B cell (primary cell): ENCODE data around the gene LRCOL1. TPM values are rescaled to one million over a fixed set of nuclear protein-coding genes. Genes with fewer than 3 reads are reported as not detected.

Source experiments
- ATAC-seq: fragments of 200-7000 bp; cut with Tn5 transposase; one replicate; pipeline ENCODE4 v1.10.0; 2021; ENCODE audit warnings: low read depth, mild to moderate bottlenecking, moderate number of reproducible peaks, moderate library complexity
- CTCF ChIA-PET: fragments of 350-600 bp; sonication (Branson Sonifier 250); formaldehyde crosslinking; loops from one replicate; lab custom pipeline; 2021; ENCODE audit warnings: antibody characterized with exemption, inconsistent platforms; lab: Charles Lee
- POLR2A ChIA-PET: fragments of 350-600 bp; sonication (Branson Sonifier 250); formaldehyde crosslinking; loops from one replicate; lab custom pipeline; 2021; ENCODE audit warnings: antibody characterized with exemption; lab: Charles Lee
- DNase-seq: peaks from one replicate; pipeline ENCODE4 v3.0.0; 2013
- H2AFZ ChIP-seq: 2 replicates; pipeline ENCODE4 v1.6.1; 2012; ENCODE audit warnings: mild to moderate bottlenecking, low read depth, low read length; ENCODE audit not compliant: insufficient read depth, poor library complexity, severe bottlenecking
- H3K27ac ChIP-seq, 2 donors: 1 replicate in 1 of 2; 2 replicates in 1 of 2; pipeline ENCODE4 v1.5.1; 2012 to 2013; ENCODE audit warnings: low read length in 2 of 2, mild to moderate bottlenecking in 2 of 2, moderate library complexity in 1 of 2
- H3K27me3 ChIP-seq, 4 experiments: fragments of 200-600 bp in 1 of 4; sonication (generic) in 1 of 4; replicated peaks in 1 of 4; 1 replicate in 2 of 4; 2 replicates in 2 of 4; pipeline versions ENCODE4 v1.6.1 to v1.7.0; 2013 to 2016; ENCODE audit warnings: low read length in 3 of 4, mild to moderate bottlenecking in 2 of 4, mixed read lengths in 1 of 4, moderate library complexity in 1 of 4; ENCODE audit not compliant: insufficient read depth in 4 of 4, control insufficient read depth in 3 of 4; ENCODE audit errors: control extremely low read depth in 1 of 4
- H3K36me3 ChIP-seq, 2 experiments: replicated peaks in 1 of 2; 1 replicate in 1 of 2; 2 replicates in 1 of 2; pipeline versions ENCODE4 v1.6.1 to v1.7.1; 2013; ENCODE audit warnings: low read length in 1 of 2; ENCODE audit not compliant: insufficient read depth in 2 of 2, control insufficient read depth in 1 of 2; ENCODE audit errors: control extremely low read depth in 1 of 2, extremely low read depth in 1 of 2
- H3K4me1 ChIP-seq, 2 donors: fragments of 200-600 bp in 1 of 2; sonication (generic) in 1 of 2; 1 replicate in 1 of 2; 2 replicates in 1 of 2; pipeline versions ENCODE4 v1.5.1 to v1.6.1; 2013 to 2017; ENCODE audit warnings: low read length in 2 of 2; ENCODE audit not compliant: control insufficient read depth in 2 of 2, insufficient read depth in 2 of 2
- H3K4me2 ChIP-seq: replicated peaks from 2 replicates; pipeline ENCODE3; 2012; ENCODE audit warnings: mild to moderate bottlenecking, low read depth, low read length; ENCODE audit not compliant: poor library complexity, severe bottlenecking
- H3K4me3 ChIP-seq, 5 experiments: fragments of 200-600 bp in 1 of 5; sonication (generic) in 1 of 5; 1 replicate in 3 of 5; 2 replicates in 2 of 5; pipeline versions ENCODE4 v1.5.1 to v1.7.0; 2011 to 2016; ENCODE audit warnings: low read length in 4 of 5, mild to moderate bottlenecking in 4 of 5, low read depth in 2 of 5, control low read depth in 1 of 5, moderate library complexity in 1 of 5; ENCODE audit not compliant: insufficient read depth in 1 of 5; ENCODE audit errors: control extremely low read depth in 1 of 5, extremely low read depth in 1 of 5
- H3K79me2 ChIP-seq: fragments of 200-600 bp; sonication (generic); one replicate; pipeline ENCODE4 v1.6.0; 2016; ENCODE audit warnings: low read length; ENCODE audit not compliant: control insufficient read depth, insufficient read depth
- H3K9ac ChIP-seq: fragments of 200-600 bp; sonication (generic); 2 replicates; pipeline ENCODE4 v1.6.1; 2017; ENCODE audit warnings: mild to moderate bottlenecking, low read length, moderate library complexity
- H3K9me3 ChIP-seq, 3 donors: one replicate each; pipeline versions ENCODE4 v1.6.1 to v1.7.1; 2013; ENCODE audit warnings: low read length in 2 of 3; ENCODE audit not compliant: control insufficient read depth in 2 of 3, insufficient read depth in 1 of 3; ENCODE audit errors: control extremely low read depth in 1 of 3
- H4K20me1 ChIP-seq: 2 replicates; pipeline ENCODE4 v1.6.0; 2012; ENCODE audit warnings: mild to moderate bottlenecking, low read length; ENCODE audit not compliant: insufficient read depth, control insufficient read depth, poor library complexity, severe bottlenecking
- H3K27ac Mint-ChIP-seq: one replicate; pipeline ENCODE4 v1.8.0; 2021; ENCODE audit warnings: mixed read lengths
- H3K27me3 Mint-ChIP-seq: one replicate; pipeline ENCODE4 v1.8.0; 2021; ENCODE audit warnings: mixed read lengths
- H3K4me1 Mint-ChIP-seq: one replicate; pipeline ENCODE4 v1.8.0; 2021; ENCODE audit warnings: mixed read lengths
- H3K4me3 Mint-ChIP-seq: one replicate; pipeline ENCODE4 v1.8.0; 2021; ENCODE audit warnings: mixed read lengths
- H3K9me3 Mint-ChIP-seq: one replicate; pipeline ENCODE4 v1.8.0; 2022; ENCODE audit warnings: mixed read lengths; ENCODE audit not compliant: insufficient read depth
- EZH2 ChIP-seq: IDR thresholded peaks from 2 replicates; pipeline ENCODE4 v1.6.1; 2012; ENCODE audit warnings: borderline replicate concordance, low read depth, mild to moderate bottlenecking, moderate library complexity, low read length; ENCODE audit not compliant: insufficient read depth, poor library complexity, severe bottlenecking
- WGBS: methylation state at CpG from one replicate; pipeline ENCODE4 v1.1.5; 2013; ENCODE audit warnings: missing lambda C conversion rate; ENCODE audit not compliant: insufficient coverage; 5-methylcytosine and 5-hydroxymethylcytosine counted together
- intact Hi-C: fragments of 100-400 bp; cut with micrococcal nuclease; formaldehyde crosslinking; loops from one replicate; pipeline ENCODE4 v1.10.0; 2022
- polyA plus RNA-seq: library from polyadenylated mRNA; depleted of rRNA; stranded (reverse); fragments of >200 nt; gene quantifications from 2 replicates; pipeline ENCODE4 v1.2.3, GENCODE V29; 2012
- total RNA-seq, 2 donors: library from RNA; stranded (reverse); fragments of 120-200 nt in 1 of 2; gene quantifications; 1 replicate in 1 of 2; 2 replicates in 1 of 2; pipeline versions ENCODE4 v1.2.3 to v1.2.4, GENCODE V29; 2013 to 2022
- TF ChIP-seq, protein P1 (sequence below): fragments of 200-600 bp; IDR thresholded peaks from one replicate; pipeline ENCODE4 v1.8.0; 2022; ENCODE audit warnings: antibody characterized with exemption, mild to moderate bottlenecking

Gene LRCOL1
- total and polyA plus RNA-seq, 2 donors (not counting 1 experiment from before 2014, with no cell fraction given), result not detected

DNA sequence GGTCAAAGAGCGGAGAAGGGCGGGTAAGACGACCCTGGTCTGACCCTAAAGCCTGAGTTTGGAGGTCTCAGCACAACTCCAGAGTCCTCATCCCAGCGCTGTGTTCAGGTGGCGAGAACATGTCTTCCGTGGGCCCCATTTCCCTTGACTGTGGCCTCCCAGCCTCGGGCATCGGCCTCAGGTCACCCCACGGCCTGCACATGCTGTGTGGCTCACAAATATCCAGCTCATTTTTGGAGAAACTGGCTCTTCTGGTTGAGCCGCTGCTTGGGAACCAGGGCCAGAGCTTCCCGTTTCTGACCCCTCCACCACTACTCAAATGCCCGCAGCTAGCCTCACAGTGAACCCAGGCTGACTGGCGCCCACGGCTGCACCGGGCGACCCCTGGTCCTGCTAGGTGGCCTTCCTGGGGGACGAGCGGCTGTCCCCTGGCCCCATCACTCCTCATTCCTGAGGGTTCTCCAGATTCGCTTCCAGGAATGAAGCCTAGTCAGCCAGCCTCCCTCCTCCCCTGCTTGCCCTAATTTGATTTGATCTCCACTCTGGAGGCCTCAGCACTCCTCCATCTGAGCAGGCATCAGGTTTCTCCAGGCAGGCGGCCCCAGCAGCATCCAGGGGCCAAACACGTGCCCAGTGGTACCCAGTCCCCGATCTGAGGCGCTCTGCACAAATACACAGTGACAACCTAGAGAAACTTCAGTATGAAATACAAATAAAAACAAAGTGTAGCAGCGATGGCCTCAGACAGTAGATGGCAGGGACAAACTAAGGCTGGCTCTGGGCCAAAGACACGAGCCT lies 12.9 kb upstream of the LRCOL1 start:
- peaks cover 3% of the 10 kb centered on the region for H3K27me3 Mint-ChIP-seq
- Histone ChIP-seq H3K9ac (no peak overlapping the region), H3K27me3 (peaks cover 0 to 7% (median 0%) of the 10 kb centered on the region in 4 experiments), H3K79me2 (no peaks in the 10 kb centered on the region), H3K4me1 (no peaks in the 10 kb centered on the region), H3K9me3 (peaks cover 0 to 2% (median 0%) of the 10 kb centered on the region in 3 donors), H3K36me3 (peaks cover 0 to 3% of the 10 kb centered on the region in 2 experiments), H3K4me3 (no peak overlapping the region), H3K27ac (no peak overlapping the region), H4K20me1 (no peaks in the 10 kb centered on the region), H2AFZ (no peak overlapping the region), H3K4me2 (no peak overlapping the region)
- no peak overlapping the region for H3K27ac Mint-ChIP-seq
- no peaks in the 10 kb centered on the region for H3K4me1 Mint-ChIP-seq
- no peak overlapping the region for H3K4me3 Mint-ChIP-seq
- POLR2A ChIA-PET, result no interaction called here
- TF ChIP-seq, protein P1, sequence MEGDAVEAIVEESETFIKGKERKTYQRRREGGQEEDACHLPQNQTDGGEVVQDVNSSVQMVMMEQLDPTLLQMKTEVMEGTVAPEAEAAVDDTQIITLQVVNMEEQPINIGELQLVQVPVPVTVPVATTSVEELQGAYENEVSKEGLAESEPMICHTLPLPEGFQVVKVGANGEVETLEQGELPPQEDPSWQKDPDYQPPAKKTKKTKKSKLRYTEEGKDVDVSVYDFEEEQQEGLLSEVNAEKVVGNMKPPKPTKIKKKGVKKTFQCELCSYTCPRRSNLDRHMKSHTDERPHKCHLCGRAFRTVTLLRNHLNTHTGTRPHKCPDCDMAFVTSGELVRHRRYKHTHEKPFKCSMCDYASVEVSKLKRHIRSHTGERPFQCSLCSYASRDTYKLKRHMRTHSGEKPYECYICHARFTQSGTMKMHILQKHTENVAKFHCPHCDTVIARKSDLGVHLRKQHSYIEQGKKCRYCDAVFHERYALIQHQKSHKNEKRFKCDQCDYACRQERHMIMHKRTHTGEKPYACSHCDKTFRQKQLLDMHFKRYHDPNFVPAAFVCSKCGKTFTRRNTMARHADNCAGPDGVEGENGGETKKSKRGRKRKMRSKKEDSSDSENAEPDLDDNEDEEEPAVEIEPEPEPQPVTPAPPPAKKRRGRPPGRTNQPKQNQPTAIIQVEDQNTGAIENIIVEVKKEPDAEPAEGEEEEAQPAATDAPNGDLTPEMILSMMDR, result no peak
- no peak for TF ChIP-seq EZH2
- WGBS, result 92% methylated on average over 22 of the region's 25 CpGs
- no peak for DNase-seq
- intact Hi-C loops, result no loop called here
- no peaks in the 10 kb centered on the region for H3K9me3 Mint-ChIP-seq
- CTCF ChIA-PET, result interaction anchor here (1.0 kb wide), 1 partner anchor 208 kb away, joined by 3 read pairs; no protein-coding TSS in a partner anchor
- no peak for ATAC-seq
